Measurements from ENCODE around the gene PRRC1. TPM values are rescaled to one million over a fixed set of nuclear protein-coding genes. Genes with fewer than 3 reads are reported as not detected.

PRRC1 gene
- total and polyA plus RNA-seq, 9 of the 15 experiments (the other 6 are each of a cell fraction or from before 2014, with no cell fraction given) = 23.4 to 68.7 (median 43.9) TPM

DNA sequence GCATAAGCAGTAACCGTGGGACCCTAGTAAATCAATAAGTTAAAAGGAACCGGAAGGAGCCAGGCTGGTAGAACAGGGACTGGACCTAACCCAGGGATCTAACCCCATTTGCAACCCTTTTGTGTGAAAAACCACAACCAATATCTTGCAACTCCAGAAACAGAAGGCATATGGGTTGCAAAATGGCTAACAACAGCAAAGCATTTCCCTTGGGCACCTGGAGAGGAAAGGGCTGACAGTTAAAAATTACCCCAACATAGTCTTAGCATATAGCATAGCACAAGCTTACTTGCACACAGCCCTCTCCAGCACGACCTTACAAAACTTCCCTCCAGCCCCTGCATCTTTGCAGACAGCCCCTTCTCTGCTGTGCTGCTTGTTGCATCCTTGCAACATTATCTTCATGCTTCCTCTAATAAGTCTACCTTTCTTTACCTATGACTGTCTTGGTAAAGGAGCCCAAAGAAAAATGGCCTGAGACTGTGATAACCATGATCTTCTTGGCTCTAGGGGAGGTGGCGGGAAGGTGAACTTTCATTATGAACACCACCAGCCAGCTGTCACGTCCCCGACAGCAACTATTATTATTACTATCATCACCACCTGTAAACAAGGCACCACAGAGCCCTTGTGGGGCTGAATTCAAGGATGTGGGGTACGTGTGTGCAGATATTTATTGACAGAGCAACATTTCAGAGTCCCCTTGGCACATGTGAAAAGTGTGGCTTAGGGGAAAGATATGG lies 49.8 kb downstream of the PRRC1 start (continued):
- TF ChIP-seq SP2 (IDR thresholded peaks at IDR 0.05; ENCODE audit: extremely low read depth, low read depth, low read length, poor library complexity, severe bottlenecking) (no peak), ZNF77 (CRISPR knock-in tag; IDR thresholded peaks at IDR 0.05) (no peak), MYC (IDR thresholded peaks at IDR 0.05; ENCODE audit: low read depth, low read length) (no peak), MYC (CRISPR knock-in tag; IDR thresholded peaks at IDR 0.05; ENCODE audit: borderline replicate concordance, low read depth) (no peak), GATA2 (CRISPR knock-in tag; IDR thresholded peaks at IDR 0.05) (no peak), BHLHE40 (IDR thresholded peaks at IDR 0.05; ENCODE audit: low read length) (no peak), ZNF444 (CRISPR knock-in tag; IDR thresholded peaks at IDR 0.05) (no peak), PHF8 (IDR thresholded peaks at IDR 0.05; ENCODE audit: borderline replicate concordance, low read length) (no peak), POLR2H (tag; IDR thresholded peaks at IDR 0.05; ENCODE audit: low read depth) (no peak)
- TF ChIP-seq, protein P1, sequence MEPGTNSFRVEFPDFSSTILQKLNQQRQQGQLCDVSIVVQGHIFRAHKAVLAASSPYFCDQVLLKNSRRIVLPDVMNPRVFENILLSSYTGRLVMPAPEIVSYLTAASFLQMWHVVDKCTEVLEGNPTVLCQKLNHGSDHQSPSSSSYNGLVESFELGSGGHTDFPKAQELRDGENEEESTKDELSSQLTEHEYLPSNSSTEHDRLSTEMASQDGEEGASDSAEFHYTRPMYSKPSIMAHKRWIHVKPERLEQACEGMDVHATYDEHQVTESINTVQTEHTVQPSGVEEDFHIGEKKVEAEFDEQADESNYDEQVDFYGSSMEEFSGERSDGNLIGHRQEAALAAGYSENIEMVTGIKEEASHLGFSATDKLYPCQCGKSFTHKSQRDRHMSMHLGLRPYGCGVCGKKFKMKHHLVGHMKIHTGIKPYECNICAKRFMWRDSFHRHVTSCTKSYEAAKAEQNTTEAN (CRISPR knock-in tag; IDR thresholded peaks at IDR 0.05) = no peak

All from K562 (cell line).